HuH-7.5 (cell line): ENCODE measurements around the gene KCNV2.
"Not testable (repeated sequence)": the region's sequence is repeated elsewhere in the genome, so short reads cannot be mapped to it uniquely, and the experiment has no call there.

Experiments used
- DNase-seq: peaks from one replicate; pipeline ENCODE4 v3.0.0; 2011; ENCODE audit warnings: low spot score

The KCNV2 gene

DNA sequence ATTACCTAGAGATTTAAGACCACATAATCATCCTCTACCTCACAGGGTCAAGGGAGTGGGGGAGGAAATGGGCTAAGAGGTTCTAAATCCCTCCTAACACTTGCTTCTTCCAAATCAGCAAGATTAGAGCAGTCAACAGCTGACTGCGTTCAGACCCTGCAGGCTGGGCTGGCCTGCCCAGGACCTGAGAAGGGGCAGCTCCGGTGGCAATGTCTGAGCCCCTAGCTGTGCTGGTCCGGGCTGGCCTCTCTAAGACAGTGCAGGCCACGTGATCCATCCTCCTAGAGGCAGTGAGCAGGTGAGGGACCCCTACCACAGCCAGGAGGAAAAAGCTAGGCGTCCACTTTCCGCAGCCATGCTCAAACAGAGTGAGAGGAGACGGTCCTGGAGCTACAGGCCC lies at the start of gene KCNV2:
Gene KCNV2 (plus strand): TSS at position 126 of the 400 bp plus-strand sequence. CDS start 230 bp downstream, at position 356.
- DNase-seq = no peak

DNA sequence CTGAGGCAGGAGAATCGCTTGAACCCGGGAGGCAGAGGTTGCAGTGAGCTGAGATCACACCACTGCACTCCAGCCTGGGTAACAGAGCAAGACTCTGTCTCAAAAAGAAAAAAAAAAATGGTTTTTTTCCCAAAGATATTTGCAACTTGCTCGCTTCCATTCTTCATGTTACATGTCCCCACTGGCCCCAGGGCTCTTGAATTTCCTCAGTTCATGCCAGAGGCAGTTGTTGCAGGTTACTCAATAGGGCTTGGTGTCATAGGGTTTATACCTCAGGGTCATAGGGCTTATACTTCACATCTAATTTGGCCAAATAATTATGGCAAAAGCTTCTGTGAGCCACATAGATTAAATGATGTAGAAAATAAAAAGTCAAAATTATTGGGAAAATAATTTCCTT lies 44.1 kb upstream of the KCNV2 start:
- DNase-seq = no peak

DNA sequence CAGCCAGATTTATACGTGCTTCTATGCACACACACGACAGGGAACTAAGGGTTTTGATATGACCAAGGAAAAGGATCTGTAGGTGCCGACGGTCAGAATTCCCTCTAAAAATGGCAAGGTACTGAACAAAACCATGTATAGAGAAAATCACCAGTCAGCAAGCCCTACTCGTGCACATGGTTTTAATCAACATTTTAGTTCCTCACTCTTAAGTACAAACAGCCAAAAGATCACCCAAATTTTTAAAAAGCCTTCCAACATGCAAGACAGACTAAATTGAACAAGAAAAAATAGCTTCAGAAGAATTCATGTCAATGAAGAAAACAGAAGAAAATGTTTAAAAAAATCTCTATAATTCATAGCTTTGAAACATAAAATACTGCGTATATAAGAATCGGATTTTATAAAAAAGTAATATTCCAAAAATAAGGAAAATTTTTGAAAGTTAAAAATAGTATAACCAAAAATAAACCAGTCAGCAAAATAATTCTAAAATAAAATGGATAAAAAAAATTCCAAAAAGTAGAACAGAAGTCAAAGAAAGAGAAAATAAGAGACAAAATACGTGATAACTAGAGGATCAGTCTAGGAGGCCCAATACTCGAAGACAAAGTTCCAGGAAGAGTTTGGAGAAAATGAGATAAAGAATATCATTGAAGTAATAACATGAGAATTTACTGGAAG lies 43.0 kb upstream of the KCNV2 start:
- no peak for DNase-seq

DNA sequence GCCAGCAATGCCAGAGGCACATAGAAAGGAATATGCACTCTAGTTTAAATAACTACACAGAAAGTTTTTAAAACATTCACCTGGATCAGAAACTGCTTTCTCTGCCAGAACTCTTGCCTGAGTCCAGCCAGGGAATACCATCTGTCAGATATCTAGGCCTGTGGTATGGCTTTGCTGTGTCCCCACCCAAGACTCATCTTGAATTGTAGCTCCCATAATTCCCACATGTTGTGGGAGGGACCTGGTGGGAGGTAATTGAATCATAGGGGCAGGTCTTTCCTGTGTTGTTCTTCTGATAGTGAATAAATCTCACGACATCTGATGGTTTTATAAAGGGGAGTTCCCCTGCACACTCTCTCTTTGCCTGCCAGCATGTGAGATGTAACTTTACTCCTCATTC lies 41.5 kb upstream of the KCNV2 start:
- no peak for DNase-seq

DNA sequence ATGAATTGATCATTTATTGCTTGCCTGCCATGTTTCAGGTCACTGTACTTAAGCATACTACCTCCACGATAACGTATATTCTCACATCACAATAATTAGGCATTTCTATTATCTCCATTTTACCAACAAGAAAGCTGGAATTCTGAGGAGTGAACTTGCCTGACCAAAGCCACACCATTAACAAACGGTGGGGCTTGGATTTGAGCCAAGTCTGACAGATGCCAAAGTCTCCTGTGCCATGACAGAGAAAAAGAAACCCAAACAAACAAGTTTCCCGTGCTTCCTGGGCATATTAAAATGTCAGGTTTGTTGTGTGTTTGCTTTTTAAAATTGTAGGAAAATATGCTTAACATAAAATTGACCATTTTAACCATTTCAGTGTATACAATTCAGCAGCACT lies 40.8 kb upstream of the KCNV2 start:
- no peak for DNase-seq

DNA sequence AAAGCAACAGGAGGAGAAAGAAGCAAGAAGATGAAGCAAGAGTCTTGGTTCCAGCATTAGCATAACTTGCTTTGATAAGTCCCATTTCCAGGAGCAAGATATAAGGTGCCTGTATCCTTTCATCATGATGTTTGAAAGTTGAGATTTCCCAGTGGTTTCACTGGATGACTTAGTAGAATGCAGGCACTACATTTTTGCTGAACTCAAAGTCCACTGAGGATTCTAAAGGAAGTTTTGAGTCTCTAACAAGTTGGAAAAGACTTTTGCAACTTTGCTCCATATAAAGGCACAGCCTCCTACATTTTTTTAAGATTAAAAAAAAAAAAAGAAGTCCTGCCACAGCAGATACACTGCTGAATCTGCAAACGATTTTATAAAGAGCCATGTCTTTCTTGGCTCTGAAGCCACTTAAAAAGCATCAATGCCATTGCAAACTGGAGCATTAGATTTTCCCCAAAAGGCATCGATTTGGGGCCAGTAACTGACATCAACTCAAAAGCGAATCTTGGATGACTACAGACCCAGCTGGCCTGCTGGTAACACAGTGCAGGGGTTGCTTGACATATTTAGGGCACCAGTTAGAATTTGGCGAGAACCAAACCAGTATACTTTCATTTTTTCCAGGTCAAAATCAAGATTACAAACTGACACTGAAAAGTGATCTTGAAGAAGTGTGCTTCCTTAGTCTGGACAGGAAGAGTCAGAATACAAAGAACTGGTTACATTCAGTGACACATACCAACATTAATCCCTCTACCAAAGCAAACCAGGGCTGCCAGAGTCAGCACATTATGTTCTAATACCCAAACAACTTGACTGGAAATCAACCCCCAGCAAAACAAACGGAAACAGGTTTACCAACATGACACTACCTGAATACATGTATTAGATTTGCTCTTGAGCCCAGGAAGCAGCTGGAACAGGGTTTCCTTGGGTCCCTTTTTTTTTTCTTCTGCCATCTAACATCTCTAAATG lies 39.1 kb upstream of the KCNV2 start:
- DNase-seq = no peak

DNA sequence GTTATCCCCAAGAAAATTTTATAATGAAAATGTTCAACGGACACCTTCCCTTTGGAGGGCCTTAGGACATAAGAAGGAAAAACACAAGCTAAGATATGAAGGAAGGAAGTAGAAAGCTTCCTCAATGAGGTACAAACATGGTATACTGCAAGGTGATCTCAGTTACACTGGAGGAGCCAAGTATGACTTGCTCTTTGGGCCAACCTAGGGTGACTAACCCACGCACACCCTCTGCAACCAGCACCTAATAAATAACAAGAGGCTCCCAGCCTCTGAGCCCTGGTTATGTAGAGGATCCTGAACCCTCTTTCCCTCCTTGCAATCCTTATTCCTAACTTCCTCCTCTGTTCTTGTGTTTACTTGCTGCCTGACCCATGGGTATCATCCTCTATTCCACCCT lies 38.3 kb upstream of the KCNV2 start:
- DNase-seq = no peak

DNA sequence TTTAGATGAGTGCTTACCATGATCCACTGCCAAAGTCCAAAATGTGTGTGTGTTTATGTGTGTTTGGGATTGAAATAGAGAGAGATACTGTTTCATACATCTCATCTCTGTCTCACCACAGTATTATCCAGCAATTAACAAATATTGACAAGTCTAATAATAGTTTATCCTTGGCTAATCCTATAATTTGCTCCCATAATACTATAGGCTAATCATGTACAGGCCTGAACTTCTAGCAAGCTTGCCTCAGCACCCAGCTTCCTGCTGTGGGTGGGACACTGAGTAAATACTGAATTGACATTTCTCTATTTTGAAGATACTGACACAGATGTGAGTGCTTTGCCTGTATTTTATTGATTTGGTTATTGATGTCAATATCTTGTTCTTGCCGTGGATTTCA lies 35.3 kb upstream of the KCNV2 start:
- DNase-seq = no peak

DNA sequence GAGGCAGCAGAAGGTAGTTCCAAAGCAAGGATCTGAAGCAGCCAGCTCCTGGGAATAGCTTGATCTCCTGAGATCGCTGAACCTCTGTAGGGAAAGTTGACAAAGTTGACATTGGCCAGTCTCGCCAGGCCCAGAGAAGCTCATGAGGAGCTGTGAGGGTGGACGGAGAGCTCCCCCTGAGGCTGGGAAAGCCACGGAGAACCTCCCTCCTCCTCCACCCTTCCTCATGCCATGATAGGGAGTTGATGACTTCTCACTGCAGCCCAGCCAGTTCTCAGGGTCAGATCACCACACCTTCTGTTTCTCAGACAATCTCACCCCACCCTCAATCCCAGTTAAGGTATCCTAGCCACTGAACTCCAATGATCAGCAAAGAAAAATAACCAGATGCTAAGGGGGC lies 30.4 kb upstream of the KCNV2 start:
- DNase-seq = no peak

DNA sequence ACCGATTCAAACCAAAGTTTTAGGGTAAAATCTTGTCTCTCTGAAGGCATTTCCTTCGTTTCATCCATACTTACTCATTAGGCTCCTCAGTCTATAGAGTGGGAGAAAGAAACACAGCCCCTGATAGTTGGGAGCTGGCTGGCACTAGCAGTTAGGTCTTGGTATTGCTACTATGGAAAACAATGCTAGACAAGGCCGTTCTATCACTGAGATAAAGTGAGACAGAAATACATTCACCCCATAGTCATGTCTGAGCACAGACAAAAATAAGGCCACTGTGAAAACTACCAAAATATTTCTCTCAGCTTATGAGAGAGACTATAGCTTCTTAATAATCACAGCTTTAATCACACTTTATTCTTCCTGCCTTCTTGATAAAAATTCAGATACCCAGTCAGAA lies 28.7 kb upstream of the KCNV2 start:
- no peak for DNase-seq

DNA sequence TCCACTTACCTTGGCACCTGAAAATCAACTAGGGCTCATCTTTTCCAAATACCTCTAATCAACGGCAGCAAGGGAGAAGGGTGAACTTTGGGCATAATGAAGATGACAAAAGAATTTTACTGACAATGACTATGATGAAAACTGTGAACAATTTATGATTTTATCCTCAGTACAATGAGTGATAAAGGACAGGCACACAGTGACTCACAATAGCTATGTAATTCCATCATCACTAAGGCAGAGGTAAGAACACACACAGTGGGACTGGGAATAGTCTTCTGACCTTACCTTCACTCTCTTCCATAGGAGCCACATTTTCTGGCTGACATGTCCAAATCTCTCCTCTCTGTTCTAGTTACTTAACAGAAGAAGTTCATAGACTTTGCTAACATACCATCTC lies 26.1 kb upstream of the KCNV2 start:
- no peak for DNase-seq

DNA sequence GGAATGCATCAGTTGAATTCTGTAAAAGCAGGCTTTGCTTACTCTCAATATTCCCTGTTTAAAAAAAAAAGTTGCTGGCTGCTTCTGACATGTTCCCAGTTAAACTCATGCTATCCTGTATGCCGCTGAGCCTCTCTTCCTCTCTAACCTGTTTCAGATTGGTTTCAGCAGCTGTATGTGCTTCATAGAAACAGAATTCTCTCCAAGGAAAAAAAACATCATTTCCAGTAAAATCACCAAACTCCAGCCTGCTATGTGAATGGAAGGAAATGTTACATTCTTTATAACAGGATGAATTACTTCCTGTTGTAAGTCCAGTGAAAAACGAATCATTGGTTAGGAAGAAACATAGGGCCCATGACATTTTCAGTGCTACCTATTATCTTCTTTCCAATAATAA lies 25.7 kb upstream of the KCNV2 start:
- DNase-seq = no peak

DNA sequence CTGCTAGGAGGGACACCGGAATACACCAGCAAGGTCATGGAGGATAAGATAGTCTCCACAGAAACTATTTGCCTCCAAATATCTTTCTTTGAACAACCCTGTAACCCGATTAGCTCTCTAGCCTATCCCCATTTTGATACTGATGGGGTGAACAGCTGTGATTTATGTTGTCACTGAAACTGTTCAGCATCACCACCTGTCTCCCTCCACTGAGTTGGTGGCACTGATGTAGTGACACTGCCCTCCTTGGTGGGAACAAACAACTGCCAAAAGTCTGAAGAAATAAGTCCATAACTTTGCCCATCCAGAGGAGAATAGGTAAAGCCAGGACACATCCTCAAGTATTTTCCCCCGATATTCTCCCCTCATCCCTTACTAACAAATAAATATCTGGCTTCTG lies 24.3 kb upstream of the KCNV2 start:
- no peak for DNase-seq

DNA sequence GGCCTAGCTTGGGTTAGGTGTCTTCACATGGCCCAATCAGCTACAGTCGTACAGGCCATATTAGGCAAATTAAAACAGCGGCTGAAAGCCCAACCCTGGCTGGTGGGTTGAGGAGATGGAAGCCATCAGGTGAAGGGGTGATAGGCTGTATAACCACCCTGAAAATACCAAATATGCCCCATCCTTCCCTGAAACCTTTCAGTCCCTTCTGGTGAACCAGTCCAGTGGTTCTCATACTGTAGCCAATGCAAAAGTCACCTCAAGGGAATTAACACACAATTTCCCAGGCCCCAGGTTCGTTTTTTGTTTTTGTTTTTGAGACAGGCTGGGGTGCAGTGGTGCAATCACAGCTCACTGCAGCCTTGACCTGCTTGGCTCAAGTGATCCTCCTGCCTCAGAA lies 19.8 kb upstream of the KCNV2 start:
- DNase-seq = no peak

DNA sequence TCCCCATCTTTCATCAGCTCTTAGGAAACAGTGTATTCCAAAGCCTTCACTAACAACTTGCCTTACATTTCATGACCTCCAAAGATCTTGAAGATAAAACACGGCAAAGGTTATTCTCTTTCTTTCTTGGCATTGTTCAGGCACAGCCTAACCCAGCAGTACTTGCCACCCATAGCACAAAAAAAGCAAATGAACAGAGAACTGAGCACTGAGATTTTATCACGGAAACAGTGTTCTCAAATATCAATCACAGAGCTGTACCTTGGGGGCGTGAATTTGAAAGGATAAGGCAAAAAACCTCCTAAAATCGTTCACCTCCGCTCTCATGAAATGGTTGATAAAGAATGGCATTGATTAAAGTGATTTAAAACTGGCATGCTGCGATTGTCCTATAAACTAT lies 16.9 kb upstream of the KCNV2 start:
- DNase-seq = no peak

DNA sequence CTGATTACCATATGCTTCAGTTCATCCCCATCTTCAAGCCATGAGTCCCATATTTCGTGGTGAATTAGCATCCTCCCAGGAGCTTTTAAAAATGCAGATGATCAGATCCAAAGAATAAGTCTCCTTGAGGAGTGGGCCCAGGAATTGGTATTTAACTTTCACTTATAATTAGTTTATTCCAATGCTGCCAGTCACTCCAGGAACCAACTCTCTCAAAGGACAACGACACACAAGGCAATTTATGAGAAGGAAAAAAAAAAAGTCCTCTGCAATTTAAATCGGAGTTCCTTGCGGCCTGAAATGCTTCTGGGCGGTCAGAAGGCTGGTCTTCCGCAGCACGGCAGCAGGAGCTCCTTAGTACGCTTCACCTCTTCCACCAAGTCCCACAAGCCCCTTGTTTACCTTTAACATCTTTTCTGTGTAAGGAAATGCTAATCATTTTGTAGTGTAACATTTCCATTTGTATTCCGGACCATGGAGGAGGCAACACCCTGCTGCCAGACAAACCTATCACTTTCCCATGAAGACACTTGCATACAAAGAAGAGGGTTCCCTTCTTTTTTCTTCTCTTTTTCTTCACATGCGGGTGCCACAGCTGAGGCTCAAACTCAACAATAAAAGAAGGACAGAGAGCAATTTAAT lies 16.3 kb upstream of the KCNV2 start:
- DNase-seq = no peak

DNA sequence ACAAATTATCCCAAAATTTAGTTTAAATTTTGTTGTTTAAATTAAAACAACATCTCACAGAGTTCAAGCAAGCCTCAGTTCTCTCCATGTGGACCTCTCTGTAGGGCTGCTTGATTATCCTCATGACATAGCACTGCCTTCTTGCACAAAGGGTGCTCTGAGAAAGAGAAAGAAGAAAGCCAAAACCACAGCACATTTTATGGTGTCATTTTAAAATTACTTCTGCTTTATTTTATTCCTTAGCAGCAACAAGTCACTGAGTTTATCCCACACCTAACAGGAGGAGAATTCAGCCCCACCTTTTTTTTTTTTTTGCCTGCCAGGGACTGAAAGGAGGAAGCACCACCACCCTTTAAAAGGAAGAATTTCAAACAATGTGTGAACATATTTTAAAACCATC lies 12.8 kb upstream of the KCNV2 start:
- DNase-seq = no peak

DNA sequence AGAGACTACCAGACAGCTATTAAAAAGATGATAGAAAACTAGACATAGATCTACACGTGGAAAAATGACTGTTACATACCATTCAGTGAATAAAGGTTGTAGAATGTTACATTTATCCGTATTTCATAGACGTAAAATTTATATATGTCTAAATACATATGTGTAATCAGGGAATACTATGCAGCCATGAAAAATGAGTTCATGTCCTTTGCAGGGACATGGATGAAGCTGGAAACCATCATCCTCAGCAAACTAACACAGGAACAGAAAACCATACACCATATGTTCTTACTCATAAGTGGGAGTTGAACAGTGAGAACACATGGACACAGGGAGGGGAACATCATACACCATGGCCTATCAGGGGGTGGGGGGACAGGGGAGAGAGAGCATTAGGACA lies 10.1 kb upstream of the KCNV2 start:
- not testable (repeated sequence) for DNase-seq

DNA sequence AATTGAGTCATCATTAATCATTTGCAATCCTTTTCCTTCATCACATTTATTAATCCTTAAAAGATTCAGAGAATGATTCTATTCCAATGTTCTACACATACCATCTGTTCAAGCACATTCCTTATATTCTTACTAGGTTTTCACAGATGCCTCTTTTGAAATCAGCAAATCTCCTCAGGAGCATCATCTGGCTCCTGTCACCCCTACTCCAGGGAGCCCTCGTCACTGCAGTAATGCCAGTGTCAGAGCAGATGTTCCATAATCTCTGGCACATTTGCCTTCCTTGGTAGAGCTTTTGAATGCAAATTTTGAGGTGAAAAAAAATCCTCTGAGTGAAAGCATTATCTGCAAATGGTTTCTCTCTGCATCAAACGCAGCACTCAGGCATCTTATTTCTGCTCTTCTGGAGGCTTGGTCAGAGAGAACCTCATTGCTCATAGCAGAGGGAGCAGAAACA lies 7.6 kb upstream of the KCNV2 start:
- DNase-seq = no peak

DNA sequence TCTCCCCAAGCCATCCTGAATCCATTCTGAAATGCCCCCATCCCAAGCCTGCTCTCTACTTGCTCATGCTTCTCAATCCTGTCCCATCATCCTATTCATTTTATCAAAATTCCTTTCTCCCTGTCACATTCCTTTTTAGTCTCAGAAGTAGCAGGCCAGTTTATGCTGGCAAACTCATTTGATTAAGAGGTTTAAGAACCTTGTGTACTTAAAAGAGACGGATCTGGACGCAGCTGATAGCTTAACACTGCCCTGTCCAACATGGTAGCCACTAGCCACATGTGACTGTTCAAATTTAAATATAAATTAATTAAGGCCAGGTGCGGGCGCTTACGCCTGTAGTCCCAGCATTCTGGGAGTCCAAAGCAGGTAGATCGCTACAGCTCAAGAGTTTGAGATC lies 5.6 kb upstream of the KCNV2 start:
- no peak for DNase-seq

DNA sequence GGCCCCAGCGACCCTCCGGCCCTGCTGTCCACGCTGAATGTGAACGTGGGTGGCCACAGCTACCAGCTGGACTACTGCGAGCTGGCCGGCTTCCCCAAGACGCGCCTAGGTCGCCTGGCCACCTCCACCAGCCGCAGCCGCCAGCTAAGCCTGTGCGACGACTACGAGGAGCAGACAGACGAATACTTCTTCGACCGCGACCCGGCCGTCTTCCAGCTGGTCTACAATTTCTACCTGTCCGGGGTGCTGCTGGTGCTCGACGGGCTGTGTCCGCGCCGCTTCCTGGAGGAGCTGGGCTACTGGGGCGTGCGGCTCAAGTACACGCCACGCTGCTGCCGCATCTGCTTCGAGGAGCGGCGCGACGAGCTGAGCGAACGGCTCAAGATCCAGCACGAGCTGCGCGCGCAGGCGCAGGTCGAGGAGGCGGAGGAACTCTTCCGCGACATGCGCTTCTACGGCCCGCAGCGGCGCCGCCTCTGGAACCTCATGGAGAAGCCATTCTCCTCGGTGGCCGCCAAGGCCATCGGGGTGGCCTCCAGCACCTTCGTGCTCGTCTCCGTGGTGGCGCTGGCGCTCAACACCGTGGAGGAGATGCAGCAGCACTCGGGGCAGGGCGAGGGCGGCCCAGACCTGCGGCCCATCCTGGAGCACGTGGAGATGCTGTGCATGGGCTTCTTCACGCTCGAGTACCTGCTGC lies 839 bp downstream of the KCNV2 start:
- no peak for DNase-seq

DNA sequence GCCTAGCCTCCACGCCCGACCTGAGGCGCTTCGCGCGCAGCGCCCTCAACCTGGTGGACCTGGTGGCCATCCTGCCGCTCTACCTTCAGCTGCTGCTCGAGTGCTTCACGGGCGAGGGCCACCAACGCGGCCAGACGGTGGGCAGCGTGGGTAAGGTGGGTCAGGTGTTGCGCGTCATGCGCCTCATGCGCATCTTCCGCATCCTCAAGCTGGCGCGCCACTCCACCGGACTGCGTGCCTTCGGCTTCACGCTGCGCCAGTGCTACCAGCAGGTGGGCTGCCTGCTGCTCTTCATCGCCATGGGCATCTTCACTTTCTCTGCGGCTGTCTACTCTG lies 1.4 kb downstream of the KCNV2 start:
- no peak for DNase-seq
